Measurements from ENCODE around the gene WSCD2. TPM values are rescaled to one million over a fixed set of nuclear protein-coding genes. Genes with fewer than 3 reads are reported as not detected.

WSCD2 gene
- total and polyA plus RNA-seq, 2 of the 4 experiments (the other 2 are of a cell fraction) = not detected

- ChIA-PET POLR2A (ENCODE audit: unreplicated experiment) (no interaction called here), CTCF (no interaction called here)
- intact Hi-C loops (cut with micrococcal nuclease) (no loop called here), dilution Hi-C loops (cut with HindIII; ENCODE audit: low sequenced_read_pairs, unreplicated experiment) (no loop called here), in situ Hi-C loops (cut with MboI; ENCODE audit: low sequenced_read_pairs) (no loop called here)
- ATAC-seq (ENCODE audit: low read depth) (no peak), DNase-seq (no peak)
- H3K27ac ChIP-seq (ENCODE audit: insufficient read depth, low read length) = no peak overlapping the region
- no peak overlapping the region for H3K56ac ChIP-seq (ENCODE audit: extremely low read depth, insufficient read depth, low read length)
- no peaks in the 10 kb centered on the region for H3K27me3 ChIP-seq (ENCODE audit: control insufficient read depth, insufficient read depth, low read length)
- no peak overlapping the region for H2BK20ac ChIP-seq (ENCODE audit: low read depth, low read length)
- no peak overlapping the region for H2BK15ac ChIP-seq (ENCODE audit: low read depth, low read length)
- no peaks in the 10 kb centered on the region for H4K20me1 ChIP-seq (ENCODE audit: insufficient read depth, low read length)
- no peak overlapping the region for H3K4me3 ChIP-seq (ENCODE audit: insufficient read depth, low read depth, low read length)
- WGBS, 2 experiments (ENCODE audit: extremely low coverage in 2 of 2, insufficient read length in 1 of 2) = 40% methylated on average over 1 of the region's 4 CpGs; no CpG with 5 or more reads in 1 of the 2 experiments
- no peak overlapping the region for H4K8ac ChIP-seq (ENCODE audit: low read depth in 2 of 2, low read length in 2 of 2)
- H3K23ac ChIP-seq (ENCODE audit: low read depth, low read length) = no peak overlapping the region
- no peaks in the 10 kb centered on the region for H3K4me1 ChIP-seq (ENCODE audit: control insufficient read depth, insufficient read depth, low read length)
- no peak overlapping the region for H3K9ac ChIP-seq (ENCODE audit: low read depth, low read length)
- no peaks in the 10 kb centered on the region for H3K36me3 ChIP-seq (ENCODE audit: control insufficient read depth, insufficient read depth, low read length)
- no peak overlapping the region for H3K4me2 ChIP-seq (ENCODE audit: low read depth, low read length)
- no peak overlapping the region for H2AFZ ChIP-seq (replicated peaks; ENCODE audit: low read length, poor library complexity)
- H3K4ac ChIP-seq (ENCODE audit: low read depth, low read length) = no peak overlapping the region
- H2BK120ac ChIP-seq (ENCODE audit: low read depth, low read length) = no peak overlapping the region
- no peak overlapping the region for H3K14ac ChIP-seq (replicated peaks; ENCODE audit: low read depth, low read length)
- H3K79me1 ChIP-seq (ENCODE audit: low read depth in 1 of 2, low read length in 2 of 2) = no peaks in the 10 kb centered on the region
- no peak overlapping the region for H2AK5ac ChIP-seq (ENCODE audit: low read depth, low read length)
- H4K5ac ChIP-seq (ENCODE audit: low read depth, low read length) = no peak overlapping the region
- no peak overlapping the region for H4K91ac ChIP-seq (ENCODE audit: insufficient read depth, low read depth, low read length)
- H3K18ac ChIP-seq (ENCODE audit: low read depth, low read length) = no peak overlapping the region
- H3K9me1 ChIP-seq (ENCODE audit: insufficient read depth, low read length) = no peaks in the 10 kb centered on the region
- no peak overlapping the region for H2AK9ac ChIP-seq (replicated peaks; ENCODE audit: low read depth, low read length, poor library complexity)
- no peak overlapping the region for H2BK5ac ChIP-seq (ENCODE audit: low read depth, low read length, poor library complexity, severe bottlenecking)
- H3K9me3 ChIP-seq (ENCODE audit: control insufficient read depth, insufficient read depth, low read length) = no peaks in the 10 kb centered on the region
- TF ChIP-seq CEBPB (IDR thresholded peaks at IDR 0.05; ENCODE audit: low read depth, low read length) = no peak
- TF ChIP-seq MXI1 (IDR thresholded peaks at IDR 0.05; ENCODE audit: borderline replicate concordance, low read depth, low read length) = no peak
- TF ChIP-seq RAD21 (IDR thresholded peaks at IDR 0.05; ENCODE audit: low read length) = no peak
- TF ChIP-seq FOS (IDR thresholded peaks at IDR 0.05; ENCODE audit: low read depth, low read length) = no peak
- TF ChIP-seq ELK1 (IDR thresholded peaks at IDR 0.05; ENCODE audit: borderline replicate concordance, low read depth, low read length) = no peak
- no peak for TF ChIP-seq RFX5 (IDR thresholded peaks at IDR 0.05; ENCODE audit: low read depth, low read length)
- no peak for TF ChIP-seq NFE2L2 (IDR thresholded peaks at IDR 0.05; ENCODE audit: low read depth, low read length)
- no peak for TF ChIP-seq SMC3 (IDR thresholded peaks at IDR 0.05; ENCODE audit: low read depth, low read length)
- no peak for TF ChIP-seq USF2 (IDR thresholded peaks at IDR 0.05; ENCODE audit: low read depth, low read length)
- TF ChIP-seq MAFK (IDR thresholded peaks at IDR 0.05; ENCODE audit: low read depth, low read length) = no peak
- no peak for TF ChIP-seq BHLHE40 (IDR thresholded peaks at IDR 0.05; ENCODE audit: low read depth, low read length)
- TF ChIP-seq POLR2A (IDR thresholded peaks at IDR 0.05; ENCODE audit: low read depth, low read length) = no peak
- TF ChIP-seq CHD1 (IDR thresholded peaks at IDR 0.05; ENCODE audit: low read depth, low read length) = no peak
- no peak for TF ChIP-seq CTCF (conservative IDR thresholded peaks at IDR 0.05; ENCODE audit: low read depth, low read length)
- no peak for TF ChIP-seq MAZ (IDR thresholded peaks at IDR 0.05; ENCODE audit: borderline replicate concordance, low read depth, low read length)
- TF ChIP-seq RCOR1 (IDR thresholded peaks at IDR 0.05; ENCODE audit: insufficient replicate concordance, low read length) = no peak
- BruUV-seq (replicated peaks) = no TSS peak
Measured at GRCh38 chr12:108107293-108107692, 21.8 kb upstream of the WSCD2 start.

Data from IMR-90 (cell line).